GM12865 (cell line): ENCODE results near the gene RASSF7.

ENCODE experiments used
- DNase-seq: peaks from one replicate; pipeline ENCODE4 v3.0.0; 2010; ENCODE audit warnings: low read depth
- H3K4me3 ChIP-seq: 2 replicates; pipeline ENCODE4 v1.5.1; 2011; ENCODE audit warnings: mild to moderate bottlenecking, low read depth, low read length, control low read depth
- CTCF ChIP-seq: IDR thresholded peaks from 2 replicates; pipeline ENCODE4 v1.5.1; 2011; ENCODE audit warnings: low read length, control low read depth, low read depth, inconsistent platforms; ENCODE audit not compliant: insufficient read depth; ENCODE audit errors: missing control alignments

The RASSF7 gene

GRCh38 chr11:518463-519202 is 42.1 kb upstream of the RASSF7 start:
- peak; percentile 67 for TF ChIP-seq CTCF
- H3K4me3 ChIP-seq: no peak overlapping the region
- DNase-seq: peak; percentile 81

- no peak overlapping the region for H3K4me3 ChIP-seq
- DNase-seq: no peak
- TF ChIP-seq CTCF: no peak
Measured at GRCh38 chr11:520428-521176, 40.2 kb upstream of the RASSF7 start.

GRCh38 chr11:521177-521688 is 39.5 kb upstream of the RASSF7 start:
- no peak overlapping the region for H3K4me3 ChIP-seq
- TF ChIP-seq CTCF: no peak
- no peak for DNase-seq

GRCh38 chr11:526192-526591 is 34.6 kb upstream of the RASSF7 start:
- no peak for DNase-seq
- H3K4me3 ChIP-seq: no peak overlapping the region
- no peak for TF ChIP-seq CTCF

- H3K4me3 ChIP-seq: no peak overlapping the region
- DNase-seq: no peak
- TF ChIP-seq CTCF: no peak
Measured at GRCh38 chr11:528166-528814, 32.5 kb upstream of the RASSF7 start.

GRCh38 chr11:528815-529727 is 31.7 kb upstream of the RASSF7 start:
- H3K4me3 ChIP-seq: no peak overlapping the region
- no peak for DNase-seq
- TF ChIP-seq CTCF: no peak
